Measurements from ENCODE around the gene MTF2.

MTF2 gene

DNA sequence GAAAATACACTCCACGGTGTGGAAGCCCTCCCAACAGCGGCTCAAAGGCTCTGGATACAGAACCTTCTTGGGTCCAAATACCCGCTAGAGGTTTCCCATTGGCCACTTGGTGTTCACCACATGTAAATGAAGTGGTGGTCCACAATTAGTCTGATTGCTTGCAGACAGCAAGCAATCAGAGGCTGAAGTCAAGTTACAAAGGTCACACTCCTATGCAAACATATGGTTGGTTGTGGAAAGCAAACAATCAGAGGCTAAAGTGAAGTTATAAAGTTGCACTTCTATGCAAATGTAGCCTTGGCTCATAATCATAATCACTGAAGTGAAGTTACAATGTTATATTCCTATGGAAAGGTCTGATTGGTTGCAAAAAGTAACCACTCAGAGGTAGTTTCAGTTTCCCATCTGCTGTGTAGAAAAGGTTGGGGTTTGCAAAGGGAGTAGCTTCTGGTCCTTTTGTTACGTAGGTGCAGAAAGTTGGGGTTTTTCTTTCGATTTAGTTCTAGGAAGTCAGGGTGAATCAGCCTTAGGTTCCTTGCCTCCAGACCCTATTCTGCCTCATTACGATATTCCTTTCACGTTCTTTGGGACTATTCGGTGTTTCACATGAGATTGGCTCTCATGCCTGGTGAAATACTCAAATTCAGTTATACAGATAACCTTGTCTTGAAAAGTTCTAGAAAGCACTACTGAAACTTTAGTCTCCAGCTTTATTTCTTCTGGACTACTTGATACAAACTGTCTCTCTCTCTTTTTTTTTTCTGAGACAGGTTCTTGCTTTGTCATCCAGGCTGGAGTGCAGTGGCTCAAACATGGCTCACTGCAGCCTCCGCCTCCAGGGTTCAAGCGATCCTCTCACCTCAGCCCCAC, 36.7 kb upstream of the MTF2 start:
- Histone ChIP-seq H3K36me3 (replicated peaks; ENCODE audit: low read depth, low read length) (no peaks in the 10 kb centered on the region), H3K9me3 (ENCODE audit: insufficient read depth, low read length) (no peaks in the 10 kb centered on the region), H3K4me1 (ENCODE audit: low read length) (peaks cover 26% of the 10 kb centered on the region), H4K20me1 (ENCODE audit: insufficient read depth, low read length) (no peaks in the 10 kb centered on the region), H3K27me3 (ENCODE audit: low read depth, low read length) (no peaks in the 10 kb centered on the region), H3K79me2 (ENCODE audit: low read length) (no peaks in the 10 kb centered on the region), H3K9ac (ENCODE audit: low read length) (peak overlapping the region; percentile 64), H3K4me3 (ENCODE audit: low read length) (peak overlapping the region; percentile 72), H3K27ac (ENCODE audit: low read length) (peak overlapping the region; percentile 60), H2AFZ (ENCODE audit: low read depth, low read length) (peak overlapping the region; percentile 99), H3K4me2 (ENCODE audit: low read length) (peak overlapping the region; percentile 89)
- TF ChIP-seq, protein P1, sequence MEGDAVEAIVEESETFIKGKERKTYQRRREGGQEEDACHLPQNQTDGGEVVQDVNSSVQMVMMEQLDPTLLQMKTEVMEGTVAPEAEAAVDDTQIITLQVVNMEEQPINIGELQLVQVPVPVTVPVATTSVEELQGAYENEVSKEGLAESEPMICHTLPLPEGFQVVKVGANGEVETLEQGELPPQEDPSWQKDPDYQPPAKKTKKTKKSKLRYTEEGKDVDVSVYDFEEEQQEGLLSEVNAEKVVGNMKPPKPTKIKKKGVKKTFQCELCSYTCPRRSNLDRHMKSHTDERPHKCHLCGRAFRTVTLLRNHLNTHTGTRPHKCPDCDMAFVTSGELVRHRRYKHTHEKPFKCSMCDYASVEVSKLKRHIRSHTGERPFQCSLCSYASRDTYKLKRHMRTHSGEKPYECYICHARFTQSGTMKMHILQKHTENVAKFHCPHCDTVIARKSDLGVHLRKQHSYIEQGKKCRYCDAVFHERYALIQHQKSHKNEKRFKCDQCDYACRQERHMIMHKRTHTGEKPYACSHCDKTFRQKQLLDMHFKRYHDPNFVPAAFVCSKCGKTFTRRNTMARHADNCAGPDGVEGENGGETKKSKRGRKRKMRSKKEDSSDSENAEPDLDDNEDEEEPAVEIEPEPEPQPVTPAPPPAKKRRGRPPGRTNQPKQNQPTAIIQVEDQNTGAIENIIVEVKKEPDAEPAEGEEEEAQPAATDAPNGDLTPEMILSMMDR (IDR thresholded peaks at IDR 0.05; ENCODE audit: low read depth, low read length) = no peak
- TF ChIP-seq EZH2phosphoT487 (IDR thresholded peaks at IDR 0.05; ENCODE audit: low read depth) = no peak

DNA sequence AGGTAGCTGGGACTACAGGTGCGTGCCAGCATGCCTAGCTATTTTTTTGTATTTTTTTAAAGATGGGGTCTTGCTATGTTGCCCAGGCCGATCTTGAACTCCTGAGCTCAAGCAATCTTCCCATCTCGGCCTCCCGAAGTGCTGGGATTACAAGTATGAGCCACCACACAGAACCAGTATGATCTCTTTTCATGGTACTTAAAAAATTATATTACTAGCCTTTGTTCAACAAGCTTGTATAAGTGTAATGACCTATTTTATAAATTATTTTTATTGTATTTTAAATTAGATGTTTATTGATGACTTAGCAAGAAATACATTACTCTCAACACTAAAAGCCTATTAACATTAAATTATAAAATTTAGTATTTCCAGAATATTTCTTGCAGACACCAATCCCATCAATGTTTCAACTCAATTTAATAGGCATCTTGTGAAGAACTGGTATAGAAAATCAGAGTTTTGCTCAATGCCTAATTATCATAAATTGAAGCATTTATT, 36.0 kb upstream of the MTF2 start:
- peak overlapping the region; percentile 72 for H3K4me3 ChIP-seq (ENCODE audit: low read length)
- H4K20me1 ChIP-seq (ENCODE audit: insufficient read depth, low read length) = no peaks in the 10 kb centered on the region
- peak overlapping the region; percentile 89 for H3K4me2 ChIP-seq (ENCODE audit: low read length)
- no peak for TF ChIP-seq EZH2phosphoT487 (IDR thresholded peaks at IDR 0.05; ENCODE audit: low read depth)
- TF ChIP-seq, protein P1 (IDR thresholded peaks at IDR 0.05; ENCODE audit: low read depth, low read length) = no peak
- no peaks in the 10 kb centered on the region for H3K79me2 ChIP-seq (ENCODE audit: low read length)
- peaks cover 22% of the 10 kb centered on the region for H3K4me1 ChIP-seq (ENCODE audit: low read length)
- no peaks in the 10 kb centered on the region for H3K9me3 ChIP-seq (ENCODE audit: insufficient read depth, low read length)
- no peaks in the 10 kb centered on the region for H3K36me3 ChIP-seq (replicated peaks; ENCODE audit: low read depth, low read length)
- peak overlapping the region; percentile 64 for H3K9ac ChIP-seq (ENCODE audit: low read length)
- peak overlapping the region; percentile 60 for H3K27ac ChIP-seq (ENCODE audit: low read length)
- H2AFZ ChIP-seq (ENCODE audit: low read depth, low read length) = 0 out of 2 replicates have a peak overlapping the region, but pooled peaks have one; percentile 99
- H3K27me3 ChIP-seq (ENCODE audit: low read depth, low read length) = no peaks in the 10 kb centered on the region

DNA sequence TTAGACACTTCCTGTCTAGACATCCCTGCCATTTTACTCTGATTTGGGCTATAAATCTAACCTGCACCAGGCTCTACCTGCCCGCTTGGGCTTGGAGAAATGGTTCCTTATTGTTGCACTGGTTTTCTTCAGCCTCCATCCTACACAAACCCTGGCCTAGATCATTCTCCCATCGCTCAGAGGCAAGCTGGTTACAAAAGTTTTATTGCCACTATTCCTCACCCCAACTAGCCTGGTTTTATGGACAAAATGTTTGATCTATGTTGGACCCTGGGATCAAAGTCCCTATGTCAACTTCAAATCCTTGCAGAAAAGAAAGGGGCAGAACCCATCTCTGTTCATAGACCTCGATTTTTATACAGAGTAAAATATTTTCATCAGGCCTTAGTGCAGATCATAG, 31.5 kb upstream of the MTF2 start:
- Histone ChIP-seq H3K4me1 (ENCODE audit: low read length) (peaks cover 4% of the 10 kb centered on the region; the same call in 1 of the 2 replicates), H3K36me3 (replicated peaks; ENCODE audit: low read depth, low read length) (no peaks in the 10 kb centered on the region), H2AFZ (ENCODE audit: low read depth, low read length) (no peak overlapping the region), H3K4me2 (ENCODE audit: low read length) (no peak overlapping the region), H3K4me3 (ENCODE audit: low read length) (no peak overlapping the region), H3K27me3 (ENCODE audit: low read depth, low read length) (no peaks in the 10 kb centered on the region), H3K9me3 (ENCODE audit: insufficient read depth, low read length) (no peaks in the 10 kb centered on the region), H3K9ac (ENCODE audit: low read length) (no peak overlapping the region), H3K79me2 (ENCODE audit: low read length) (no peaks in the 10 kb centered on the region), H4K20me1 (ENCODE audit: insufficient read depth, low read length) (no peaks in the 10 kb centered on the region), H3K27ac (ENCODE audit: low read length) (no peak overlapping the region)
- TF ChIP-seq, protein P1 (IDR thresholded peaks at IDR 0.05; ENCODE audit: low read depth, low read length) = no peak
- TF ChIP-seq EZH2phosphoT487 (IDR thresholded peaks at IDR 0.05; ENCODE audit: low read depth) = no peak

DNA sequence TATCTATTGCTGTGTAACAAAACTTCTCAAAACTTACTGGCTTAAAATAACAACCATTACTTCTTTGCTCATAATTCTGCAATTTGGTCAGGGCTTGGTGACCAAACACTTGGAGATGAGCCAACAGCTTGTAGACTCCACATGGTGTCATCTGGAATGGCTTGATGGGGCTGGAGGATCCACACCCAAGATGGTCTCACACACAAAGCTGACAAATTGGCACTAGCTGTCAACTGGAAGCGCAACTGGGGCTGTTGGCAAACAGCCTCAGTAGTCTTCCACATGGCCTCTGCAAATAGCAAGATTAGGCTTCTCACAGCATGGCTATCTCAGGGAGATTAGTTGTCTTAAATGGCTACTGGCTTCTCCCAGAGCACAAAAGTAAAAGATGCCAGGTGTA, 27.1 kb upstream of the MTF2 start:
- Histone ChIP-seq H3K79me2 (ENCODE audit: low read length) (no peaks in the 10 kb centered on the region), H3K36me3 (replicated peaks; ENCODE audit: low read depth, low read length) (no peaks in the 10 kb centered on the region), H3K9me3 (ENCODE audit: insufficient read depth, low read length) (no peaks in the 10 kb centered on the region), H4K20me1 (ENCODE audit: insufficient read depth, low read length) (no peaks in the 10 kb centered on the region), H3K9ac (ENCODE audit: low read length) (no peak overlapping the region), H2AFZ (ENCODE audit: low read depth, low read length) (no peak overlapping the region), H3K27ac (ENCODE audit: low read length) (no peak overlapping the region), H3K4me2 (ENCODE audit: low read length) (no peak overlapping the region), H3K4me1 (ENCODE audit: low read length) (no peaks in the 10 kb centered on the region), H3K4me3 (ENCODE audit: low read length) (no peak overlapping the region), H3K27me3 (ENCODE audit: low read depth, low read length) (no peaks in the 10 kb centered on the region)
- TF ChIP-seq, protein P1 (IDR thresholded peaks at IDR 0.05; ENCODE audit: low read depth, low read length) = no peak

All from OCI-LY3 (cell line).